HG03139 (cell line): ENCODE results near the gene DRC7.
"Not testable (repeated sequence)": the region's sequence is repeated elsewhere in the genome, so short reads cannot be mapped to it uniquely, and the experiment has no call there.

Experiments
- ATAC-seq: cut with Tn5 transposase; IDR thresholded peaks from one replicate; pipeline ENCODE4 v1.9.1; 2021; ENCODE audit not compliant: unreplicated experiment

The DRC7 gene

DNA sequence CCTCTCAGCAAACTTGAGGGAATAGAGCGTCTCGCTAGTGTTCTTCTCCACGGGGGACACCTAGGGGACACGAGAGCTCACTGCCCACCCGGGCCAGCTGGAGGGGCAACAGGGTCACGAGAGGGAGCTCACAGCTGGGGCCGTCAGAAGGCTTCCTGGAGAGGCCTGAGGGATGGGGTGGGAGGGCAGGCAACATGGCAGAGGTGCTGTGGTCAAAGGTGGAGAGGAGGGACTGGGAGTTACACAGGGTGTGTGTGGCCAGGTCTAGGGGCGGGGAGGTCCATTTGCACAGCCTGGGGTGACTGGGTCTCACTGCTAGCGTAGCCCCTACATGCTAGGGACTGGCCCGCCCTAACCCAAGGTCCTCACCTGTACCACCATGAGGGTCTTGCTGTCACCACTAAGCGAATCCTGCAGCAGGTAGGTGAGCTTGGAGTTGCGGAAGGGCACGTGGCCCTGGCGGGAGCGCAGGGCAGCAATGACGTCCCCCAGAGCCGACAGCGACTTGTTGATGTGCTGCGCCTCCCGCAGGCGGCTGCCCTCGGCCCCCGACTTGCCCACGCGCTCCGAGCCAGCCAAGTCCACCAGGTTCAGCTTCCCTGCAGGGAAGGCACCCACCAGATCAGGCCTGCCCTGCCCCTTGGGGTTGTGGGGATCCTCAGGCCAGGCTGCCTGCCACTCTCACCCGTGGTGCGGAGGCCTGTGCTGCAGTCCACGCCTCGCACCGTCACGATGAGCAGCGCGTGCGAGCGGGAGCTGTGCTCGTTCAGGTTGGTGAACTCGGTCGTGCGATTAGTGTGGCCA is 66.0 kb downstream of the DRC7 start:
- no peak for ATAC-seq

GRCh38 chr16:57761301-57761700 is 66.7 kb downstream of the DRC7 start:
- ATAC-seq: no peak

GRCh38 chr16:57761957-57762356 is 67.4 kb downstream of the DRC7 start:
- no peak for ATAC-seq

DNA sequence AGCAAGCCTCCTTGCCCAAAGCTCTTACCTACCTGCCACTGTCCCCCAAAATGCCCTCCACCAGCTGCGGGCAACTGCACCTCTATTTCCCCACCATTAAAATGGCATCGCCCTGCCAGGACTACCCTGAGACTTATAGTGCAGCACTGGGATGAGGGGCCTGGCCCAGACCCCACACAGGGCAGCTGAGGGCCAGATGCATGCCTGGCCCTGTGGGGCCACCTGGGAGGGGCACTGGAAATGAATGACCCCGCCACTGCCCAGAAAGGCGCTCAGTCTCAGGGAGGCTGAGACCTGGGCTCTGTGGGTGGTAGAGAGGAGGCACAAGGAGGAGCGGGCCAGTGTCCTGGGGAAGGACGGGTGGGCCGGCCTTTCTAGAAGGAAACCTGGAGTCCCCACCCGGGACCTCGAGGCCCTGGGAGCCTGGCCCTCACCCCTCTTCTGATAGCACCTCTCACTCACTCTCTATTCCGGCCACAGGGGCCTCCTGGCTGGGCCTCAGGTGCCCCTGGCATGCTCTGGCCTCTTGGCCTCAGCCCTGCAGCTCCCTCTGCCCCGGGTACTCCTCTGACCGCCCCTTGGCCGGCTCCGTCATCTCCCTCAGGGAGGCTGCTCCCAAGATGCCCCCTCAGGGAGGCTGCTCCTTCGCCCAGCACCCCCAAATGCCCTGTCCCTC is 67.9 kb downstream of the DRC7 start:
- ATAC-seq: no peak

- no peak for ATAC-seq
Measured at GRCh38 chr16:57763285-57764005, 68.8 kb downstream of the DRC7 start.

DNA sequence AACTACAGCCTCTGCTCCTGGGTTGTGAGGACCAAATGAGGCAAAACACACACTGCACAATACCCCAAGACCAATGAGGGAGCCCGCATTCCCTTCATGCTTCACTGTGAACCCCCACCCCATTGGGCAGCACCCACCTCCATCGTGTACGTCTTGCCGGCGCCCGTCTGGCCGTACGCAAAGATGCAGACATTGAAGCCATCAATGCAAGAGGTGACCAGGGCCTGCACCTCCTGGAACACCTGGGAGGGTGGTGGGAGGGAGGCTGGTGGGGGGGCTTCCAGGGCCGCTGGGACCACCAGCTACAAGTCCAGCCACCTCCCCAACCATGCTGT is 69.4 kb downstream of the DRC7 start:
- no peak for ATAC-seq

DNA sequence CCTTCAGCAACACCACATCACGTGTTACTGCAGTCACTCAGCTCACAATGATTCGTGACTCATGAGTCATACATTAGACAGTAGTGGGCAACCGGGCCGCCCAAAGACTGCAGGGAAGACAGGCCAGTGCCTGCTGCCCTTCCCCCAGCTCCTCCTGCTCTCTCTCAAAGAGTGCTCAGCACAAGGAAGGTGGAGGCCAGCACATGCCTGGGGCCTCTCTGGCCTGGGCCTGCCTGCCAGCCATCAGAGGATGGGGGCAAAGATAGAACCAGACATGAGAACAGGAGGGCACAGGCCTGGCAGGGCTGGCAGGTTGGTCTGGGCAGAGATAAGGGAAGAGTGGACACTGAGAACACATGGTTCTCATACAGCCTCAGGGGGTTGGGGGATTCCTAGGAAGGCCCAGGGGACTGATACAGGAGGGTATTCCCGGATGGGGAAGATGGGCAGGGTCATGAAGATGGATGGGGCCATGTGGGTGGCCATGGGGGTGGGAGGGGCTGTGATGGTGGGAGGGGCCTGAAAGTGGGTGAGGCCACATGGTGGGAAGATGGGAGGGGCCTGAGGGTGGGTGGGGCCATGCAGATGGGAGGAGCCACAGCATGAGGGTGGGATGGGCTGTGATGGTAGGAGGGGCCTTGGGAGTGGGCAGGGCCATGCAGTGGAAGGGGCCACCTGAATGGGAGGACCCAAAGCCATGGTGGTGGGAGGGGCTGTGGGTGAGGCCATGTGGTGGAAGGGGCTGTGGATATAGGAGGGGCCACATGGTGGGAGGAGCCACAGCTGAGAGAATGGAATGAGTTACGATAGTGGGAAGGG is 69.9 kb downstream of the DRC7 start:
- no peak for ATAC-seq

- ATAC-seq: no peak
Measured at GRCh38 chr16:57765160-57765728, 70.6 kb downstream of the DRC7 start.

DNA sequence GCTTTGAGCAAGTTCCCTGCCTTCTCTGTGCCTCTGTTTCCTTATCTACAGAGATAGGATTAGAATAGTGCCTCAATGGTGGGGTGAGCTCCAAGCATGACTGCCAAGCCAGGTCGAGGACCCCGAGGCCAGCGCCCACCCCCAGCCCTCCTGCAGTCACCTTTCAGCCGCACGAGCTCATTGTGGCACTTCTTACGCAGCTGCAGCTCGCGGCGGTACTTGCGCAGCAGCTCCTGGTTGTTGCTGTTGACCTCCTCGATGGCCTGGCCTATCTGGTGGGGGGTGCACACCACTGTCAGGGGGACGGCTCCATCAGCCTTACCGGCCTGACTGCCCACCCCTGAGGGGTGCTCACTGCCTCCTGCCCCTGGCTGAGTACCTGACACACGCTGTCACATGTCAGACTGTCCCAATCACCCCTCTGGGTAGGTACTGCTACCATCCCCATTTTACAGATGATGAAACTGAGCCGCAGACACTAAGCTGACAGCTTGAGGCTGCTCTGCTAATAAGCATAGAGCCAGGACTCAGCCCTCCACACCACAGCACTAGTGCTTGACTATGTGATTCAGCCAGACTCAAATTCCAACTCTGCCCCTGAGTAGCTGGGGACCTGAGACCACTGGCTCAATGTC is 72.2 kb downstream of the DRC7 start:
- no peak for ATAC-seq

DNA sequence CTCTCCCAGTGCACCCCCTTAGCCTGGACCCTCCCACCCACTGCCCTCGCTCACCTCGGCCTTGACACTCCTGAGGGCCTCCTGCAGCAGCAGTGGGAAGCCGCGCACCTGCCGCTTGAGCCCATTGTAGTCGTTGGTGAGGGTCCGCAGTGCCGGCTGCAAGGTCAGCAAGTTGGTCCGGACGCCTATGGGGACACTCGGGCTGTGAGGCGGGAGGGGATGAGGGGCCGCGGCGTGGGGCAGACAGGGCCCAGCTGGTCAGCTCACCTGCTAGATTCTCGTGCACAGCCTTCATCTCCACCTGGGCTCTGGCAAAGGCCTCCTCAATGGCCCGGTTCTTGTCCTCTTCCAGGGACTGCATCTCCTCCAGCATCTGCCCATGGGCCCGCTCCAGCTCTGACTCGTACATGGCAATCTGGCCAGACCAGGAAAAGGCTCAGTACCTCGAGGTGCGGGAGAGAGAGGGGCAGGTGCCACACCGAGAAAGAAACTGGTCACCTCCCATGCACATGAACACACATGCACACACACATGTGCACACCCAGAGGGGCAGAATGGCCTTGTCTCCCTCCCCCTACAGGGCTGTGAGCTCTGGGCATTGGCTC is 75.0 kb downstream of the DRC7 start:
- ATAC-seq: no peak

DNA sequence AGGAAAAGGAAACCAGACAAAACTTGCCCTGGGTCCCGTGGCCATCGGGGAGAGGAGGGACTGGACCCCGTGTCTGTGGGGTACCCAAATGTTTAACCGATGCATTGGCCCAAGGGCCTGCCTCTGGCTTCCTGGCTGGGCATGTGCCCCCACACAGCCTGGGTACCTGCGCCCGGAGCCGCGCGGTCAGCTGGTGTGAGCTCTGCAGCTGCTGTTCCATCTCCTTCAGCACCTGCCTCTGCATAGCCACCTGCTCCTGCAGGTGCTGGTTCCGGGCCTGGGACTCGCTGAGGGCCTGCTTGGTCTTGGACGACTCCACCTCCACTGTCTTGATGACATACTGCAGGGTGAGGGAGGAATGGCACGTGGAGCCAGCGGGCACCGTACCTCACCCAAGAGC is 75.8 kb downstream of the DRC7 start:
- no peak for ATAC-seq

DNA sequence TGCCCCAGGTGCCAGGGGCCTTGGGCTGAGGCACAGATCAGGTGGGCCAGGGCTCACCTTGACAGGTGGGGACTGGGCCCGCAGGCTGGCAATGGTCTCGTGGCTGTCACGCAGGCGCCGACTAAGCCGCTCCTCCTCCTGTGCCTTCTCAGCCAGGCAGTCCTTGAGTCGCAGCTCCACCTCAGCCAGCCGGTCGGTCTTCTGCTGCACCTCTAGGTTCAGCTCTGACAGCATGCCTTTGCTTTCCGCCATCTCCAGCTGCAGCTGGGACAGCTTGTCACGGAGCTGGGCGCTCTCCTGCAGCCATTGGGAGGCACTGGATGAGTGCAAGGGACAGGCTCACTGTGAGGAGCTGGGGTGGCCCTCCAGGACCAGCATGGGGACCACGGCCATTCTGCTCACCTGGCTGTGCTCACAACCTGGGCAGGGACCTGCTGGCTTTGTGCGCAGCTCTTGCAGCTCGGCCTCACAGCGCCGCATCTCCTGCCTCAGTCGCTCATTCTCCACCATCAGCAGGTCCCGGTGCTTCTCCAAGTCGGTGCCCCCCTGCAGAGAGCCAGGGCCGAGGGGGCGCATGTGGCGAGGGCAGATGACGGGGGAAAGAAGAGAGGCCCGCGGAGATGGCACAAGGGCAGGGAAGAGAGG is 76.7 kb downstream of the DRC7 start:
- no peak for ATAC-seq

DNA sequence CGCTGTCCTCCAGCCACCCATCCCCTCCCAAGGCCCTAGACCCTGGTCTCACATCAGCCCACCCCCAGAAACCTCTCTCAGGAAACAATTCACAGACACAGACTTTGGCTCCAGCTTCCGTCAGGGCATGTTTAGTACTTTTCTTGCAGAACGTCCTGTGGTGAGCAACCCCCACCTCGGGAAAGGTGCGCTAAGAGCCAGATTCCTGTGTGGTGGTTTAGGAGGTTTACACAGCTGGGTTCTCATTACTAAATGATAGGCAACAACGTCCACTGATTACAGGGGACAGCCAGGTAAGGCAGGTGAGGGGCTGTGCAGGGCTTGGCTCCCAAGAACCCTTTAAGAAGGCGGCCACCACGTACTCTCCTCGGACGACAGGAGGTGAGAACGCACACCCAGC is 78.4 kb downstream of the DRC7 start:
- no peak for ATAC-seq

DNA sequence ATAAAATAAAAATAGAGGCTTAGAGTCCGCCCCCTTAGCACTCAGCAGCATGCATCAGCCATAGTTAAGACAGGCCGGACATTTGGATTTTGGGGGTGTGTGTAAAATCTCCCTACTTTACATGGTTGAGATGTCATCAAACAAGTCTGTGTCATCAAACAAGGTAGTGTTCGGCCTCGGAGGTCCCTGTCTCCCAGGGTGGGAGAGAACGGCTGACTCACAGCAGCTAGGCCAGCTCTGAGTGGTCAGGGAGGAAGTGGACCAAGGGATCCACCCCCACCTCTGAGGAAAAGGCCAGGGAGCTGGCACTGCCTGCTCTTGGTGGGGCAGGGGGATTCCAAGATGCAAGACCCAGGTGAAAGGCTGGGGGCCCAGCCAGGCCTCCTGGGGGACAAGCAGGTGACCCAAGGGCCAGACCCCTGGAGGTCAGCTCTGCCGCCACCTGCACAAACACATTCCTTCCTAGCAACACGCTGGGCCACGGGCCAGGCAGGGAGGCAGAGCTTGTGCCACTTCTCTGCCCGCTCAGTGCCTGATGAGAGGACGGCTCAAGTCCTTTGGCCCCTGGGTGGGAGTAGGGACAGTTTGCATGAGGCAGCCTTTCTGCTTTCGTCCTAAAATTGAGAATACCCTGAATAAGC is 79.2 kb downstream of the DRC7 start:
- ATAC-seq: no peak

DNA sequence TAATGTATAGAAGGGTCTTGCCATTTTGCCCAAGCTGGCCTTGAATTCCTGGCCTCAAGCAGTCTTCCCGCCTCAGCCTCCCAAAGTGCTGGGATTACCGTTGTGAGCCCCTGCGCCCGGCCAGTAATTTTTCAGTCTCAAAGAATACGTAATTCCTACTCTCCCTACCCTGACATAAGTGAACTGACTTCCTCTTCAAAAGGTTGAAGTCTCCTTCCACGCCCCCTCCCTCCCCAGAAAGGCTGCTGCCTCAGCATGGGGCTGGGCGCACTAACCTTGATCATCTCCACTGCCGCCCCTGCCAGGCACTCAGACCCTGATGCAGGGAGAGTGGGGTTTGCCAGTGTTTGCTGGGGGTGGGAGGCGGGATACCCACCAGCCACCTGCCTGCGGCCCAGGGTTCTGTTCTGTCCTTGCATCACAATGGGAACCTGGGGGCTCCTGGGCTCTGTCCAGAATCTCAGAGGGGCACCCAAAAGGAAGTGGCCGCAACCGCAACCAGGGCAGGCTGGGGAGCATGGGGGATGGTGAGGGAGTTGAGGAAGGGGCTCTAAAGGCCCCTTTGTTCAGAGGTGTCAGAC is 80.2 kb downstream of the DRC7 start:
- no peak for ATAC-seq

GRCh38 chr16:57775661-57776469 is 81.3 kb downstream of the DRC7 start:
- ATAC-seq: no peak

- ATAC-seq: no peak
Measured at GRCh38 chr16:57778658-57779057, 84.1 kb downstream of the DRC7 start.

DNA sequence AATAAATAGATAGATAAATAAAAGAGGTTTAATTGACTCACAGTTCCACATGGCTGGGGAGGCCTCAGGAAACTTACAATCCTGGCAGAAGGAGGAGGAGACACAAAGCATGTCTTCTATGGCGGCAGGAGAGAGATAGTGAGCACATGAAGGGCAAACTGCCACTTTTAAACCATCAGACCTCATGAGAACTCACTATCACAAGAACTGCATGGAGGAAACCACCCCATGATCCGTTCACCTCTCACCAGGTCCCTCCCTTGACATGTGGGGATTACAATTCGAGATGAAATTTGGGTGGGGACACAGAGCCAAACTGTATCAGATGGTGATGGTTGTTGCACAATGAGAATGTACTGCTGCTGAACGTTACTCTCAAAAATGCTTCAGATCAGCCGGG is 85.2 kb downstream of the DRC7 start:
- ATAC-seq: not testable (repeated sequence)
